MM.1S (cell line): ENCODE data around the gene SOCS2.

ENCODE experiments used
- DNase-seq: peaks from one replicate; pipeline ENCODE4 v3.0.0-alpha.2; 2015
- H2AFZ ChIP-seq: fragments of 300-600 bp; sonication (generic); 2 replicates; pipeline ENCODE4 v1.6.0; 2016; ENCODE audit warnings: antibody characterized with exemption, low read length
- H3F3A ChIP-seq: fragments of 300-600 bp; sonication (generic); 2 replicates; pipeline ENCODE4 v1.6.1; 2016; ENCODE audit warnings: mild to moderate bottlenecking, antibody characterized with exemption, low read length, moderate library complexity, mixed read lengths; ENCODE audit not compliant: insufficient read depth
- H3K27ac ChIP-seq: fragments of 300-600 bp; sonication (generic); 2 replicates; pipeline ENCODE4 v1.5.1; 2016; ENCODE audit warnings: mild to moderate bottlenecking, low read length
- H3K27me3 ChIP-seq: fragments of 300-600 bp; sonication (generic); replicated peaks from 2 replicates; pipeline ENCODE4 v1.6.0; 2016; ENCODE audit warnings: low read length; ENCODE audit not compliant: insufficient read depth
- H3K36me3 ChIP-seq: fragments of 300-600 bp; sonication (generic); replicated peaks from 2 replicates; pipeline ENCODE4 v1.6.1; 2016; ENCODE audit warnings: mild to moderate bottlenecking, low read length, mixed read lengths; ENCODE audit not compliant: insufficient read depth
- H3K4me1 ChIP-seq: fragments of 300-600 bp; sonication (generic); 2 replicates; pipeline ENCODE4 v1.6.1; 2016; ENCODE audit warnings: low read length, mixed read lengths
- H3K4me2 ChIP-seq: fragments of 300-600 bp; sonication (generic); 2 replicates; pipeline ENCODE4 v1.6.0; 2016; ENCODE audit warnings: low read depth, low read length
- H3K4me3 ChIP-seq: fragments of 300-600 bp; sonication (generic); 2 replicates; pipeline ENCODE4 v1.5.1; 2016; ENCODE audit warnings: low read length, mixed read lengths
- H3K79me2 ChIP-seq: fragments of 300-600 bp; sonication (generic); 2 replicates; pipeline ENCODE4 v1.6.1; 2016; ENCODE audit warnings: mixed run types, low read length, mixed read lengths
- H3K9ac ChIP-seq: fragments of 300-600 bp; sonication (generic); 2 replicates; pipeline ENCODE4 v1.6.1; 2016; ENCODE audit warnings: low read length, mixed read lengths
- H3K9me2 ChIP-seq: fragments of 300-600 bp; sonication (generic); replicated peaks from 2 replicates; pipeline ENCODE4 v1.6.1; 2016; ENCODE audit warnings: mild to moderate bottlenecking, low read length, mixed read lengths; ENCODE audit not compliant: insufficient read depth
- H3K9me3 ChIP-seq: fragments of 300-600 bp; sonication (generic); replicated peaks from 2 replicates; pipeline ENCODE4 v1.6.1; 2016; ENCODE audit warnings: mild to moderate bottlenecking, low read length, mixed read lengths; ENCODE audit not compliant: insufficient read depth
- H4K20me1 ChIP-seq: fragments of 300-600 bp; sonication (generic); 2 replicates; pipeline ENCODE4 v1.6.1; 2016; ENCODE audit warnings: mild to moderate bottlenecking, low read length, moderate library complexity, mixed read lengths; ENCODE audit not compliant: insufficient read depth
- EZH2 ChIP-seq: fragments of 300-600 bp; sonication (generic); optimal IDR thresholded peaks from 2 replicates; pipeline ENCODE3; 2017; ENCODE audit warnings: low read depth, mild to moderate bottlenecking, antibody characterized with exemption, low read length, mixed read lengths
- EZH2phosphoT487 ChIP-seq: fragments of 300-600 bp; sonication (generic); IDR thresholded peaks from 2 replicates; pipeline ENCODE4 v1.6.1; 2018; ENCODE audit warnings: antibody characterized with exemption, low read length
- TF ChIP-seq, protein P1 (sequence below): fragments of 300-600 bp; sonication (generic); IDR thresholded peaks from 2 replicates; pipeline ENCODE4 v1.5.1; 2016; ENCODE audit warnings: antibody characterized with exemption, low read length, mixed read lengths

The SOCS2 gene

DNA sequence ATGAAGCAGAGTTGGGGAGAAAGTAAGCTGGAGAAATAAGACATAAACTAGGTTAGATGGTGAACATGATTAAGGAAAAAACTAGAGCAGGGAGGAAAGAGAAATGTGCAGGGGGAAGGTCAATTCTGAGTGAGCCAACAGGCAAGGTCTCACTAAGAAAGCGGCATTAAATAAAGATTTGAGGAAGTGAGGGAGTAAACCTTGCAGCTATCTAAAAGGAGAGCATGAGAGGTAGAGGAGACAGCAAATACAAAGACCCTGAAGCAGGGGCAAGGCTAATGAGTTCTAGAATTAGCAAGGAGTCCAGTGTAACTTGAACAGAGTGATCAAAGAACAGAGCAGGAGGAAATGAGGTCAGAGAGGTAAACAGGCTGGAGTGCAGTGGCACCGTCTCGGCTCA is 4.4 kb upstream of the SOCS2 start:
- no peak overlapping the region for H2AFZ ChIP-seq
- H3K4me3 ChIP-seq: no peak overlapping the region
- H3K9me2 ChIP-seq: no peaks in the 10 kb centered on the region
- H4K20me1 ChIP-seq: no peaks in the 10 kb centered on the region
- no peaks in the 10 kb centered on the region for H3K9me3 ChIP-seq
- no peaks in the 10 kb centered on the region for H3K27me3 ChIP-seq
- H3K36me3 ChIP-seq: no peaks in the 10 kb centered on the region
- no peak for TF ChIP-seq EZH2phosphoT487
- TF ChIP-seq, protein P1, sequence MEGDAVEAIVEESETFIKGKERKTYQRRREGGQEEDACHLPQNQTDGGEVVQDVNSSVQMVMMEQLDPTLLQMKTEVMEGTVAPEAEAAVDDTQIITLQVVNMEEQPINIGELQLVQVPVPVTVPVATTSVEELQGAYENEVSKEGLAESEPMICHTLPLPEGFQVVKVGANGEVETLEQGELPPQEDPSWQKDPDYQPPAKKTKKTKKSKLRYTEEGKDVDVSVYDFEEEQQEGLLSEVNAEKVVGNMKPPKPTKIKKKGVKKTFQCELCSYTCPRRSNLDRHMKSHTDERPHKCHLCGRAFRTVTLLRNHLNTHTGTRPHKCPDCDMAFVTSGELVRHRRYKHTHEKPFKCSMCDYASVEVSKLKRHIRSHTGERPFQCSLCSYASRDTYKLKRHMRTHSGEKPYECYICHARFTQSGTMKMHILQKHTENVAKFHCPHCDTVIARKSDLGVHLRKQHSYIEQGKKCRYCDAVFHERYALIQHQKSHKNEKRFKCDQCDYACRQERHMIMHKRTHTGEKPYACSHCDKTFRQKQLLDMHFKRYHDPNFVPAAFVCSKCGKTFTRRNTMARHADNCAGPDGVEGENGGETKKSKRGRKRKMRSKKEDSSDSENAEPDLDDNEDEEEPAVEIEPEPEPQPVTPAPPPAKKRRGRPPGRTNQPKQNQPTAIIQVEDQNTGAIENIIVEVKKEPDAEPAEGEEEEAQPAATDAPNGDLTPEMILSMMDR: no peak
- no peak for TF ChIP-seq EZH2
- no peak overlapping the region for H3K9ac ChIP-seq
- no peak for DNase-seq
- H3F3A ChIP-seq: peaks cover 29% of the 10 kb centered on the region
- H3K4me2 ChIP-seq: no peak overlapping the region
- no peak overlapping the region for H3K27ac ChIP-seq
- peaks cover 8% of the 10 kb centered on the region; the same call in 1 of the 2 replicates for H3K4me1 ChIP-seq
- H3K79me2 ChIP-seq: no peaks in the 10 kb centered on the region

DNA sequence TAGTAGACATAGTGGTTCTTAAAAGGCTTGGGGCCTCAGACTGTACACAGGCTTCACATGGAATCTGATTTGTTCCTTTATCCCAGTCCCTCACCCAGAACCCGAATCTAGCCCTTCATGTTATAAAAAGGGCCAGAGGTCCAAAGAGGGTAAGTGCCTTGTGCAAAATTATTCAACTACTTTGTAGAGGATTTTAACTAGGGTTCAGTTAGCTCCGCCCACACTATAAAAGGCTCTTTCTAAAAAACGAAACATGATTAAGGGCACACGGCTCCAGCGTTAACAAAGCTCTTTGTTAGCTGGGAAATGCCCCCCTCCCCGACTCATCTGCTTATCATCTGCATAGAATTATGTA is 3.2 kb upstream of the SOCS2 start:
- no peak for DNase-seq
- Histone ChIP-seq H3K79me2 (no peaks in the 10 kb centered on the region), H3K9me2 (no peaks in the 10 kb centered on the region), H3K9me3 (no peaks in the 10 kb centered on the region), H3K4me2 (peak overlapping the region; percentile 99), H3K9ac (no peak overlapping the region), H3K4me1 (peaks cover 8% of the 10 kb centered on the region; the same call in 1 of the 2 replicates), H2AFZ (peak overlapping the region; percentile 99), H3K27me3 (no peaks in the 10 kb centered on the region), H3K36me3 (no peaks in the 10 kb centered on the region), H3K27ac (peak overlapping the region; percentile 73; the same call in 1 of the 2 replicates), H3K4me3 (peak overlapping the region; percentile 97), H4K20me1 (no peaks in the 10 kb centered on the region), H3F3A (peaks cover 29% of the 10 kb centered on the region)
- TF ChIP-seq EZH2: no peak
- TF ChIP-seq, protein P1: no peak

DNA sequence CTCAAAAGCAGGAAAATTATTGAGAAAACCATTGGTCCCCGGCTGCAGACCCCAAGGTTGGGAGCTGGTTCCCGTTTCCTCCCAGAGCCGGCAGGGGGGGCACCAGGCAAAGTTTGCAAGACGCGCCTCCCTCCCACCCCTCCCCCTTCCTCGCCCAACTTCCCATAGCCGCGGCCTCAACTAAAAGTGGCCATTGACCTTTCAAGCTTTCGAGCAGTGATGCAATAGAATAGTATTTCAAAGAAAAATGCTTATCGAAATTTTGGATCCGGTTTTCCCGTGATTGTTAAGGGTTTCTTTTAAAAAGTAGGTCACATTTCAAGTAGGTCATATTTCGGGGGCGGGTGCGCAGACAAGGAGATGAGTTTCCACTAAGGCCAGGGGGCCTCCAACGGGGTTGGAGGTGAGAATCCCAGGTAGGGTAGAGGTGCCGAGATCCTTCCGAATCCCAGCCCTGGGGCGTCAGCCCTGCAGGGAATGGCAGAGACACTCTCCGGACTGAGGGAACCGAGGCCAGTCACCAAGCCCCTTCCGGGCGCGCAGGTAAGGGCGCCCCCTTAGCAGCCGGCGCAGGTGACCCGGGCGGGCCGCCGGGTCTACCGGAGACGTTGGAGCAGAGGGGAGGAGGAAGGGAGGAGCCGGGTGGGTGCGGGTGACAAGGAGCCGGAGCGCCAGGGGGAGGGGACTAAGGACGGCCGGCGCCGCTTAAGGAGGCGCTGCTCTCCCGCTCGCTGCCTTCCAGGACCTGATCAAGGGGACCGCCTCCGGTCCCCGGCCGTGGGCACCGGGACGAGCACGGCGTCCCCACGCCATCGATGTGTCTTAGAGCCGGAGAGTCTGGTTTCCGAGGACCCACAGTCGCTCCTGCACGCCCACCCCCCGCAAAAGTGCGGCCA is 2.6 kb upstream of the SOCS2 start:
- Histone ChIP-seq H3K9me3 (no peaks in the 10 kb centered on the region), H3K27me3 (no peaks in the 10 kb centered on the region), H3K4me3 (peak overlapping the region; percentile 97), H4K20me1 (no peaks in the 10 kb centered on the region), H2AFZ (peak overlapping the region; percentile 99), H3K4me2 (peak overlapping the region; percentile 99), H3K4me1 (peaks cover 8% of the 10 kb centered on the region; the same call in 1 of the 2 replicates), H3K9ac (peak overlapping the region; percentile 75; the same call in 1 of the 2 replicates), H3F3A (peaks cover 29% of the 10 kb centered on the region), H3K79me2 (no peaks in the 10 kb centered on the region), H3K36me3 (no peaks in the 10 kb centered on the region), H3K9me2 (no peaks in the 10 kb centered on the region), H3K27ac (peak overlapping the region; percentile 73; the same call in 1 of the 2 replicates)
- DNase-seq: peak; percentile 82
- TF ChIP-seq EZH2phosphoT487 (no peak), EZH2 (no peak)
- TF ChIP-seq, protein P1: peak; percentile 59
